ENCODE results near the gene PIGU. TPM values are rescaled to one million over a fixed set of nuclear protein-coding genes. Genes with fewer than 3 reads are reported as not detected.

The PIGU gene
- total RNA-seq, 1 experiment from 2014 or later, result 25.1 TPM

DNA sequence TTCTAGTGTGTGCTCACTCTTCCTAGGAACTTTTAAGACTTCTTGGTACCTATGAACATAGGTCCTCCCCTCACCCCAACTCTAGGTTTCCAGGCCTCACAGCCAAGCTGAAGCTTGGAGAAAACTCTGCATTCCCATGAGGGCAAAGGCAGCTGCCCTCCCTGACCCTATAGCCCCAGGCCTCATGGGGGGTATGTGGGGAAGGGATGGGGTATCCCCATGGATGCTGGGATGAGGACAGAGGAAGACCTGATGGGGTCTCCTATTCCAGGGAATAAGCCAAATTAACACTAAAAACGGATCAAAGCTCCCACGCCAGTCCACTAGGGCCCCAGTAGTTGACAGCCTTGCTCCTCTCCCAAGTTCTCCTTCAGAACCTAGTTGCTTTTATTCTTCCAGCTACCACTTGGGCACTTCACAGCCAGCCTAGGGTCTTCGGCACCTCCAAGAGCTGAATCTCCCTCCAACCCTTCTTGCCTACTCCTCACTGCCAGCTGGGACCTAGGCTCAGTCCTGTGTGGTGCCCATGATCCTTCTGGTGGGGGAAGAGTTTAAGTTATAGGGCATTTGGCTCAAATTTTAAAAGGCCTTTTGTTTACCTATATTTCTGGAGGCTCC lies 35.0 kb upstream of the PIGU start:
- Histone ChIP-seq H3K27ac (ENCODE audit: low read depth, low read length) (no peak overlapping the region), H3K4me2 (ENCODE audit: low read length) (no peak overlapping the region)
- intact Hi-C loops (cut with micrococcal nuclease), result no loop called here

More for the DNA sequence above, 35.0 kb upstream of the PIGU start:
- CTCF ChIA-PET, result no interaction called here
- BruUV-seq (replicated peaks), result no TSS peak
- H3K79me2 ChIP-seq (ENCODE audit: insufficient read depth, low read length), result no peaks in the 10 kb centered on the region
- H3K9me3 ChIP-seq (ENCODE audit: control insufficient read depth in 1 of 2, insufficient read depth in 1 of 2, low read depth in 1 of 2, low read length in 2 of 2), result no peaks in the 10 kb centered on the region
- H3K4me1 ChIP-seq (ENCODE audit: control insufficient read depth in 1 of 2, insufficient read depth in 2 of 2, low read length in 2 of 2), result peaks cover 11 to 52% of the 10 kb centered on the region in 2 experiments
- DNase-seq (ENCODE audit: low read depth, low spot score) (no peak), ATAC-seq (no peak)
- H3K9me2 ChIP-seq (ENCODE audit: insufficient read depth), result no peaks in the 10 kb centered on the region
- H4K20me1 ChIP-seq (ENCODE audit: insufficient read depth), result no peaks in the 10 kb centered on the region
- H2AFZ ChIP-seq (ENCODE audit: low read depth, low read length, poor library complexity, severe bottlenecking), result no peak overlapping the region
- H3K36me3 ChIP-seq (ENCODE audit: control insufficient read depth in 1 of 2, insufficient read depth in 2 of 2, low read length in 2 of 2), result no peaks in the 10 kb centered on the region
- H3K9ac ChIP-seq (ENCODE audit: low read length), result no peak overlapping the region
- POLR2A ChIA-PET, result interaction anchor here (1.6 kb wide), 1 partner anchor 8 kb away, joined by 4 read pairs; the partner anchor contains the start of gene TP53INP2
- no peaks in the 10 kb centered on the region for H3K27me3 ChIP-seq (ENCODE audit: insufficient read depth, low read length)
- H3K4me3 ChIP-seq (replicated peaks in 1 of 2; ENCODE audit: low read depth in 1 of 2, low read length in 2 of 2), result no peak overlapping the region
- RAD21 ChIA-PET (ENCODE audit: low non-redundant PET in 1 of 2, low total read pairs in 2 of 2, uncharacterized antibody in 2 of 2, unreplicated experiment in 2 of 2), result interaction anchor here in 1 of 2 experiments (0.6 kb wide), 1 partner anchor 136 kb away, joined by 3 read pairs; no protein-coding TSS in a partner anchor
- TF ChIP-seq JUND (IDR thresholded peaks at IDR 0.05) (no peak), CBX3 (IDR thresholded peaks at IDR 0.05; ENCODE audit: low read depth) (no peak), POLR2A (IDR thresholded peaks at IDR 0.05; ENCODE audit: borderline replicate concordance, extremely low read depth, insufficient read depth, insufficient read length) (no peak), EGR1 (IDR thresholded peaks at IDR 0.05; ENCODE audit: low read depth) (no peak), ZNF274 (IDR thresholded peaks at IDR 0.05; ENCODE audit: low read depth, low read length) (no peak), SRF (IDR thresholded peaks at IDR 0.05; ENCODE audit: low read depth) (no peak), YY1 (IDR thresholded peaks at IDR 0.05; ENCODE audit: extremely low read depth, insufficient replicate concordance, low read depth, low read length) (no peak), SIN3A (IDR thresholded peaks at IDR 0.05; ENCODE audit: low read depth) (no peak), RAD21 (IDR thresholded peaks at IDR 0.05; ENCODE audit: low read depth) (no peak)
- TF ChIP-seq, protein P1, sequence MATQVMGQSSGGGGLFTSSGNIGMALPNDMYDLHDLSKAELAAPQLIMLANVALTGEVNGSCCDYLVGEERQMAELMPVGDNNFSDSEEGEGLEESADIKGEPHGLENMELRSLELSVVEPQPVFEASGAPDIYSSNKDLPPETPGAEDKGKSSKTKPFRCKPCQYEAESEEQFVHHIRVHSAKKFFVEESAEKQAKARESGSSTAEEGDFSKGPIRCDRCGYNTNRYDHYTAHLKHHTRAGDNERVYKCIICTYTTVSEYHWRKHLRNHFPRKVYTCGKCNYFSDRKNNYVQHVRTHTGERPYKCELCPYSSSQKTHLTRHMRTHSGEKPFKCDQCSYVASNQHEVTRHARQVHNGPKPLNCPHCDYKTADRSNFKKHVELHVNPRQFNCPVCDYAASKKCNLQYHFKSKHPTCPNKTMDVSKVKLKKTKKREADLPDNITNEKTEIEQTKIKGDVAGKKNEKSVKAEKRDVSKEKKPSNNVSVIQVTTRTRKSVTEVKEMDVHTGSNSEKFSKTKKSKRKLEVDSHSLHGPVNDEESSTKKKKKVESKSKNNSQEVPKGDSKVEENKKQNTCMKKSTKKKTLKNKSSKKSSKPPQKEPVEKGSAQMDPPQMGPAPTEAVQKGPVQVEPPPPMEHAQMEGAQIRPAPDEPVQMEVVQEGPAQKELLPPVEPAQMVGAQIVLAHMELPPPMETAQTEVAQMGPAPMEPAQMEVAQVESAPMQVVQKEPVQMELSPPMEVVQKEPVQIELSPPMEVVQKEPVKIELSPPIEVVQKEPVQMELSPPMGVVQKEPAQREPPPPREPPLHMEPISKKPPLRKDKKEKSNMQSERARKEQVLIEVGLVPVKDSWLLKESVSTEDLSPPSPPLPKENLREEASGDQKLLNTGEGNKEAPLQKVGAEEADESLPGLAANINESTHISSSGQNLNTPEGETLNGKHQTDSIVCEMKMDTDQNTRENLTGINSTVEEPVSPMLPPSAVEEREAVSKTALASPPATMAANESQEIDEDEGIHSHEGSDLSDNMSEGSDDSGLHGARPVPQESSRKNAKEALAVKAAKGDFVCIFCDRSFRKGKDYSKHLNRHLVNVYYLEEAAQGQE (IDR thresholded peaks at IDR 0.05; ENCODE audit: low read depth), result no peak
- TF ChIP-seq, protein P2, sequence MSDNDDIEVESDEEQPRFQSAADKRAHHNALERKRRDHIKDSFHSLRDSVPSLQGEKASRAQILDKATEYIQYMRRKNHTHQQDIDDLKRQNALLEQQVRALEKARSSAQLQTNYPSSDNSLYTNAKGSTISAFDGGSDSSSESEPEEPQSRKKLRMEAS (IDR thresholded peaks at IDR 0.05), result no peak
- TF ChIP-seq, protein P3, sequence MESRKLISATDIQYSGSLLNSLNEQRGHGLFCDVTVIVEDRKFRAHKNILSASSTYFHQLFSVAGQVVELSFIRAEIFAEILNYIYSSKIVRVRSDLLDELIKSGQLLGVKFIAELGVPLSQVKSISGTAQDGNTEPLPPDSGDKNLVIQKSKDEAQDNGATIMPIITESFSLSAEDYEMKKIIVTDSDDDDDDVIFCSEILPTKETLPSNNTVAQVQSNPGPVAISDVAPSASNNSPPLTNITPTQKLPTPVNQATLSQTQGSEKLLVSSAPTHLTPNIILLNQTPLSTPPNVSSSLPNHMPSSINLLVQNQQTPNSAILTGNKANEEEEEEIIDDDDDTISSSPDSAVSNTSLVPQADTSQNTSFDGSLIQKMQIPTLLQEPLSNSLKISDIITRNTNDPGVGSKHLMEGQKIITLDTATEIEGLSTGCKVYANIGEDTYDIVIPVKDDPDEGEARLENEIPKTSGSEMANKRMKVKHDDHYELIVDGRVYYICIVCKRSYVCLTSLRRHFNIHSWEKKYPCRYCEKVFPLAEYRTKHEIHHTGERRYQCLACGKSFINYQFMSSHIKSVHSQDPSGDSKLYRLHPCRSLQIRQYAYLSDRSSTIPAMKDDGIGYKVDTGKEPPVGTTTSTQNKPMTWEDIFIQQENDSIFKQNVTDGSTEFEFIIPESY (IDR thresholded peaks at IDR 0.05; ENCODE audit: extremely low read depth, insufficient replicate concordance, low read length), result no peak
